Lung (tissue), 12 donors: ENCODE results near the gene CRTC3. TPM values are rescaled to one million over a fixed set of nuclear protein-coding genes. Genes with fewer than 3 reads are reported as not detected.

Experiments
- ATAC-seq: fragments of 200-7000 bp; cut with Tn5 transposase; one replicate; pipeline ENCODE4 v1.9.1; 2020; ENCODE audit warnings: moderate number of reproducible peaks; ENCODE audit not compliant: insufficient read depth, low FRiP score
- DNase-seq, 3 donors: peaks; one replicate each; pipeline ENCODE4 v3.0.0-alpha.2; 2013 to 2017
- H3K27ac ChIP-seq, 2 donors: one replicate each; pipeline ENCODE4 v1.5.1; 2013; ENCODE audit warnings: mild to moderate bottlenecking in 2 of 2, moderate library complexity in 2 of 2, control low read depth in 1 of 2, inconsistent platforms in 1 of 2, low read depth in 1 of 2, low read length in 1 of 2
- H3K27me3 ChIP-seq, 3 donors: one replicate each; pipeline ENCODE4 v1.5.1; 2013; ENCODE audit warnings: low read length in 2 of 3; ENCODE audit not compliant: control insufficient read depth in 3 of 3, insufficient read depth in 3 of 3
- H3K36me3 ChIP-seq, 4 donors: one replicate each; pipeline ENCODE4 v1.5.1; 2013; ENCODE audit warnings: low read length in 4 of 4, mild to moderate bottlenecking in 1 of 4, moderate library complexity in 1 of 4; ENCODE audit not compliant: control insufficient read depth in 4 of 4, insufficient read depth in 4 of 4
- H3K4me1 ChIP-seq, 5 donors: one replicate each; pipeline ENCODE4 v1.5.1; 2013; ENCODE audit warnings: low read length in 5 of 5, mild to moderate bottlenecking in 2 of 5, moderate library complexity in 1 of 5; ENCODE audit not compliant: control insufficient read depth in 5 of 5, insufficient read depth in 5 of 5
- H3K4me3 ChIP-seq: one replicate; pipeline ENCODE4 v1.5.1; 2013; ENCODE audit warnings: mild to moderate bottlenecking, control low read depth, moderate library complexity
- H3K9ac ChIP-seq, 2 donors: one replicate each; pipeline ENCODE4 v1.5.1; 2013; ENCODE audit warnings: low read length in 2 of 2, control low read depth in 1 of 2; ENCODE audit not compliant: insufficient read depth in 1 of 2
- H3K9me3 ChIP-seq, 4 donors: one replicate each; pipeline ENCODE4 v1.5.1; 2013; ENCODE audit warnings: low read length in 3 of 4, mild to moderate bottlenecking in 1 of 4, moderate library complexity in 1 of 4; ENCODE audit not compliant: control insufficient read depth in 4 of 4, insufficient read depth in 3 of 4
- CTCF ChIP-seq: IDR thresholded peaks from 2 replicates; pipeline ENCODE4 v1.5.1; 2012; ENCODE audit warnings: mild to moderate bottlenecking; ENCODE audit errors: control extremely low read depth, extremely low read depth
- WGBS, 2 donors: extraction: QIAGEN DNeasy Blood & Tissue Kit; methylation state at CpG; one replicate each; pipeline ENCODE4 v1.1.7; 2013; 5-methylcytosine and 5-hydroxymethylcytosine counted together
- polyA plus RNA-seq, 2 donors: library from polyadenylated mRNA; stranded (reverse); fragments of 200-250 nt; gene quantifications; one replicate each; pipeline ENCODE4 v1.2.1, GENCODE V29; 2013
- total RNA-seq, 2 donors: library from RNA; depleted of rRNA in 1 of 2; stranded (reverse); fragments of >200 nt in 1 of 2; gene quantifications; one replicate each; pipeline ENCODE4 v1.2.1, GENCODE V29; 2014 to 2021
- donor health status: control.
- donor health status: control.
- donor health status: Bipolar disorder and iron deficiency.
- donor health status: healthy.
- donor health status: DM: yes; HTN: yes; CAD: no.

Gene CRTC3
- total and polyA plus RNA-seq, 4 donors: 12.0 to 47.9 (median 28.2) TPM

- no peaks in the 10 kb centered on the region for H3K9me3 ChIP-seq
- peaks cover 0 to 2% (median 0%) of the 10 kb centered on the region in 4 donors for H3K36me3 ChIP-seq
- no peaks in the 10 kb centered on the region for H3K27me3 ChIP-seq
- WGBS, 2 donors: 73 to 79% methylated on average over 6 of the region's 6 CpGs
- H3K4me1 ChIP-seq: peaks cover 3 to 15% (median 5%) of the 10 kb centered on the region in 5 donors
- no peak for TF ChIP-seq CTCF
- DNase-seq (no peak), ATAC-seq (no peak)
- H3K9ac ChIP-seq: no peak overlapping the region
- H3K4me3 ChIP-seq: no peak overlapping the region
- peak overlapping the region in 1 of 2 donors; percentile 23 for H3K27ac ChIP-seq
Observed at GRCh38 chr15:90581771-90582352, 52.1 kb downstream of the CRTC3 start.

- no peaks in the 10 kb centered on the region for H3K27me3 ChIP-seq
- no peak overlapping the region for H3K4me3 ChIP-seq
- no peak for ATAC-seq
- no peaks in the 10 kb centered on the region for H3K9me3 ChIP-seq
- H3K36me3 ChIP-seq: peaks cover 0 to 2% (median 0%) of the 10 kb centered on the region in 4 donors
- H3K9ac ChIP-seq: no peak overlapping the region
- WGBS, 2 donors: 67 to 71% methylated on average over 2 of the region's 2 CpGs
- TF ChIP-seq CTCF: no peak
- H3K4me1 ChIP-seq: peaks cover 3 to 15% (median 5%) of the 10 kb centered on the region in 5 donors
- no peak for DNase-seq
- H3K27ac ChIP-seq: no peak overlapping the region
Observed at GRCh38 chr15:90582553-90582952, 52.8 kb downstream of the CRTC3 start.

GRCh38 chr15:90583471-90584252 is 53.9 kb downstream of the CRTC3 start:
- 68 to 72% methylated on average over 5 of the region's 5 CpGs for WGBS, 2 donors
- no peaks in the 10 kb centered on the region for H3K27me3 ChIP-seq
- H3K9ac ChIP-seq: no peak overlapping the region
- H3K27ac ChIP-seq: no peak overlapping the region
- DNase-seq: peak in 1 of 3 donors; percentile 41
- peaks cover 0 to 2% (median 0%) of the 10 kb centered on the region in 4 donors for H3K36me3 ChIP-seq
- TF ChIP-seq CTCF: no peak
- H3K4me1 ChIP-seq: peaks cover 3 to 15% (median 5%) of the 10 kb centered on the region in 5 donors
- ATAC-seq: no peak
- H3K4me3 ChIP-seq: no peak overlapping the region
- H3K9me3 ChIP-seq: no peaks in the 10 kb centered on the region
